Measurements from ENCODE around the gene PACS1. TPM values are rescaled to one million over a fixed set of nuclear protein-coding genes. Genes with fewer than 3 reads are reported as not detected.
A peak's percentile ranks its signal among the peaks of the same experiment; 100 is the strongest.
"Not testable (repeated sequence)": the region's sequence is repeated elsewhere in the genome, so short reads cannot be mapped to it uniquely, and the experiment has no call there.

Gene PACS1
- total RNA-seq, 1 experiment from 2014 or later = 4.2 TPM

DNA sequence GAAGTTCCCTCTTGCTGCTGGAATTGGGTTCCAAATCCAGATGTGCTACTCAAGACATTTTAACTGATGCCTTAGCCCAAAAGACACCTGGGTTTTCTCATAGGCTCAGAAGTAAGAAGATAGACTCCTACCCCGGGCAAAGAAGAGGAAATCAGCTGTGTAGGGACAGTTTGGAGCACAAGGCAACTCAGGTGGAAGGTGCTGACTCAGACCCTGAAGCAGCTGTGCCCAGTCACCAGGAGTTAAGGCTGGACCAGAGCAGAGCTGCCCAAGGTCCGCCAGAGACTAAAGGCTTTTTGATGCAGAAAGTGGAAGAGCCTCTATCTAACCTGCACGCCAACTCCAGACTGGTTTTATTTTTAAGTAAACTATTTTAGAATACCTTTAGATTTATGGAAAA is 177.7 kb downstream of the PACS1 start:
- DNase-seq (ENCODE audit: low read depth) = no peak
- in situ Hi-C loops (cut with HindIII; ENCODE audit: low pct_unique_long_range_greater_than_20kb, low sequenced_read_pairs) = no loop called here

DNA sequence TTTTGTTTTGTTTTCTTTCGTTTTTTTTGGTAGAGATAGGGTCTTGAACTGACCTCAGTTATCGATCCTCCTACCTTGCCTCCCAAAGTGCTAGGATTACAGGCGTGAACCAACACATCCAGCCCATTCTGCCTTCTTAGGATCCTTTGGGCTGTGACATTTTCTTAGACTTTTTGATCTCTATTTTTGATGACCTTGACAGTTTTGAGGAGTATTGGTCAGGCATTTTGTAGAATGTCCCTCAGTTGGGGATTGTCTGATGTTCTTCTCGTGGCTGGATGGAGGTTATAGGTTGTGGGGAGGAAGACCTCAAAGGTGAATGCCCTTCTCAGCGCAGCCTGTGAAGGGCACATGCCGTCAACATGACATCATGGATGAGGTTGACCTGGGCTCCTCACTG is 178.8 kb downstream of the PACS1 start:
- no peak for DNase-seq (ENCODE audit: low read depth)
- in situ Hi-C loops (cut with HindIII; ENCODE audit: low pct_unique_long_range_greater_than_20kb, low sequenced_read_pairs) = no loop called here

DNA sequence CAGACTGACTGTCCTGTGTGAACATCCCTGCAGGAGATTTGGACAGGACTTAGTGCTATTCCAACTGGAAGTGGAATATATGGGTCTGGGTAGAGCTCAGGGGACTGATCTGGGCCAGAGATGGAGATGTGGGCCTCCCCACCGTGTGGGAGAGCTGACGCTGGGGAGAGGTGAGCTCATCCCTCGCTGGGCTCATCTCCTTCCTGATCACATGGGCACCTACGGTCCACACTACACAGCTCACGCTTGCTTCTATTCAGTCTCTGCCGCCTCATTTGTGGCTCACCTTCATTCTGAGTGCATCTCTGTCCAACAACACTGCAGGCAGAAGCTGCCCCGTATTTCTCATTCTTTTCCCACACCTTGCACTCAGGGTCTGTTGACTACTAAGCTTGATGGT is 181.7 kb downstream of the PACS1 start:
- in situ Hi-C loops (cut with HindIII; ENCODE audit: low pct_unique_long_range_greater_than_20kb, low sequenced_read_pairs) = no loop called here

DNA sequence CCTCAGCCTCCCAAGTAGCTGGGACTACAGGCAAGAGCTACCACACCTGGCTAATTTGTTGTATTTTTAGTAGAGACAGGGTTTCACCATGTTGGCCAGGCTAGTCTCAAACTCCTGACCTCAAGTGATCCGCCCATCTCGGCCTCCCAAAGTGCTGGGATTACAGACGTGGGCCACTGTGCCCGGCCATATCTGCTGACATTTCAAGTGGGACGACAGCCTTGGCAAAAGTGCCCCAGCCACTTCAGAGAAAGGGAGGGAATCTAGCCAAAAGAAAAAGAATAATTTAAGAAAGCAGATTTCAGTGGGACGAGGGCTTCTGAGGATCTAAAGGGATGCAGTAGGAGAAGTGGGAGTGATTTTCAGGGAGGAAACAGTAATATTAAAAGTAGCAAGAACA is 183.0 kb downstream of the PACS1 start:
- in situ Hi-C loops (cut with HindIII; ENCODE audit: low pct_unique_long_range_greater_than_20kb, low sequenced_read_pairs); DNase-seq (ENCODE audit: low read depth): not testable (repeated sequence)

More for the DNA sequence above, 181.7 kb downstream of the PACS1 start:
- no peak for DNase-seq (ENCODE audit: low read depth)

DNA sequence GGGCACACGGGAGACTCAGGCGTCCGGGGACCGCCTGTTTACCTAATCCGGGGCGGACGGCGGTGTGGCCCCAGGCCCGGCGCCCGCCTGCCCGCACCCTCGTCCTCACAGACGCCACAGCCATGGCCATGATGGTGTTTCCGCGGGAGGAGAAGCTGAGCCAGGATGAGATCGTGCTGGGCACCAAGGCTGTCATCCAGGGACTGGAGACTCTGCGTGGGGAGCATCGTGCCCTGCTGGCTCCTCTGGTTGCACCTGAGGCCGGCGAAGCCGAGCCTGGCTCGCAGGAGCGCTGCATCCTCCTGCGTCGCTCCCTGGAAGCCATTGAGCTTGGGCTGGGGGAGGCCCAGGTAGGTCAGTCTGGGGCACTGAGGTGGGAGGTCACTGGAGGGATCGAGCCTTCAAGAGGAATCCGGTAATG is 188.4 kb downstream of the PACS1 start:
- no peak for DNase-seq (ENCODE audit: low read depth)
- in situ Hi-C loops (cut with HindIII; ENCODE audit: low pct_unique_long_range_greater_than_20kb, low sequenced_read_pairs) = no loop called here

DNA sequence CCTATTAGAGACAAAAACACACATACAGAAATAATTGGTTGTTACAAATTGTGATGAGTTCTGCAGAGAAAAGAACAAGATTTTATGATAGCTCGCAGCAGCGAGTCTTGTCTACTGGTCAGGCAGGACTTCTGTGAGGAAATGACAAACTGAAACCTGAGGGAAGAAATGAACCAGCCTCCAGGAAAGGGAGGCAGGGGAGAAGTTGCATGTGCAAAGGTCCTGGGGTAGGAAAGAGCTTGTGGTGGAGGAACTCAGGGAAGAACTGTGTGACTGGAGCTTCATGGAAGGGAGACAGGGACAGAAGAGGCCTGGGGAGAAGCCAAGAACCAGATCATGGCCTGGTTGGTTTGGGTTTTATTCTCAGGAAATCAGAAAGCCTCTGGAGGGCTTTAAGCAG is 189.2 kb downstream of the PACS1 start:
- in situ Hi-C loops (cut with HindIII; ENCODE audit: low pct_unique_long_range_greater_than_20kb, low sequenced_read_pairs) = no loop called here
- DNase-seq (ENCODE audit: low read depth) = no peak

DNA sequence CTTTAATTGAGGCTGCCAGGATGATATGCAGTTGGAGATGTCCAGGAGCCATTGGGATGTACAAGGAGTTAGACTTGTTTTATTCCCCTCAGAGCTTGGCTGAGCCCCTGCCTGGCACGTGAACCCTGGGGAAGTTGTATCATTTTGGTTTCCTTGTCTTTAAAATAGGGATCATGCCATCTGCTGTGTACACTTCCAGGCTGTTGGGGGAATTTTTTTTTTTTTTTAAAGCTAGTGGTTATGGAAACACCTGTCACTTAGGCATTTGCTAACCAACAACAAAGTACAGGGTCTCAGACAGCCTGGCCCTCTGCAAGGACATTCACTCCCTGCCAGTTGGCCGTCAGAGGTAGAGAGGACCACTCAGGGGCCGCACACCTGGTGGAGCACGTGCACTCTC is 189.9 kb downstream of the PACS1 start:
- in situ Hi-C loops (cut with HindIII; ENCODE audit: low pct_unique_long_range_greater_than_20kb, low sequenced_read_pairs) = no loop called here
- no peak for DNase-seq (ENCODE audit: low read depth)

DNA sequence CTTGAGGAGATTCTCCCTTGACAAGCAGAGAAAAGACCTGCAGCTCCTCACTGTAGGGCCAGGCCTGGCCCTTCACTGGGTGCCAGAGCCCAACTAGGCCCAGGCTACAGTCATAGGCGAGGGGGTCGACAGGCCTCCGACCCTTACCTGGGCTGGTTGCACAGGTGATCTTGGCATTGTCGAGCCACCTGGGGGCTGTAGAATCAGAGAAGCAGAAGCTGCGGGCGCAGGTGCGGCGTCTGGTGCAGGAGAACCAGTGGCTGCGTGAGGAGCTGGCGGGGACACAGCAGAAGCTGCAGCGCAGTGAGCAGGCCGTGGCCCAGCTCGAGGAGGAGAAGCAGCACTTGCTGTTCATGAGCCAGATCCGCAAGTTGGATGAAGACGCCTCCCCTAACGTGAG is 191.5 kb downstream of the PACS1 start:
- DNase-seq (ENCODE audit: low read depth) = no peak
- in situ Hi-C loops (cut with HindIII; ENCODE audit: low pct_unique_long_range_greater_than_20kb, low sequenced_read_pairs) = no loop called here

DNA sequence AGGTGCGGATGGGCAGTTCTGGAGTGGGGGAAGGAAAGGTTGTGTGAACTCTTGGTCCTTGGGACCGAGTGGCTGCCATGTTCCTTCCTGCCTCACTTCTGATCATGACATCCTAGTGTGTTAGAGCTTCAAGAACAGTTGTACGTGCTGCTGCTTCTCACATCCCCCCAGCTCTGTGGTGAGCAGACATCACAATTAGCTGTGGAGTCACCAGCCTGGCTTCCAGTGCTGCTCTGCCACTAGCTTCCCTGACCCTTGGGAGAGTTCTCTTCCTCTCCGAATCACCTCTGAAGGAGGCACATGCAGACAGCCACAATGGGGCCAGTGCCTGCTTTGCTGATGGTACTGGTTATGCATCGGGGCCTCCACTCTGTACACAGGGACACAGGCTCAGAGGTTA is 192.1 kb downstream of the PACS1 start:
- DNase-seq (ENCODE audit: low read depth) = no peak
- in situ Hi-C loops (cut with HindIII; ENCODE audit: low pct_unique_long_range_greater_than_20kb, low sequenced_read_pairs) = no loop called here

DNA sequence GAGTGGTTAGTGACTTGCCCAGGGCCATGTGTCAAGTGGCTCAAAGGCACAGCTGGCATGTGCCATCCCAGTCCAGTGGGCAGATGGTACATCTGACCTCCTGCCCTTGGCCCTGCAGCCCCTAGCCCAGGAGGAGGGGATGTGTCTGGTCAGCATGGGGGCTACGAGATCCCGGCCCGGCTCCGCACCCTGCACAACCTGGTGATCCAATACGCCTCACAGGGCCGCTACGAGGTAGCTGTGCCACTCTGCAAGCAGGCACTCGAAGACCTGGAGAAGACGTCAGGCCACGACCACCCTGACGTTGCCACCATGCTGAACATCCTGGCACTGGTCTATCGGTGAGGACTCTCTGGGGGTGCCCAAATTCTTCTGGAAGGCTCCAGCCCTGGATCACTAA is 192.6 kb downstream of the PACS1 start:
- DNase-seq (ENCODE audit: low read depth) = no peak
- in situ Hi-C loops (cut with HindIII; ENCODE audit: low pct_unique_long_range_greater_than_20kb, low sequenced_read_pairs) = no loop called here

DNA sequence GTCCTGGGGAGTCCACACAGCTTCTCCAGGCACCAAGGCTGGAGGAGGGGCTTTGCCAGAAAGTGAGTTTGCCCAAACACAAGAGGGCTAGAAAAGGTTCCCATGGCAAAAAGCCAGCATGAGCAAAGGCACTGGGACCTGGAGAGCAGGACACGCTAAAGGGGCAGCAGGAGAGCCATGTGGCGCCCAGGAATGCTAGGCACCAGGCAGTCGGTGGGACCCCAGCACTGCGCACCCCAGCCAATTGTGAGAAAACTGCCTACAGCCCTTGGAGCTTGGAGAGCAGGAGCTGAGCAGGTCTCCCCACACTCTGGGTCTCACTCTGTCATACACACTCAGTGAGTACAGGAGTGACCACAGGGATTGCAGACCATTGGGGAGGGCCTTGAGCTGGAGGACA is 193.2 kb downstream of the PACS1 start:
- no peak for DNase-seq (ENCODE audit: low read depth)
- in situ Hi-C loops (cut with HindIII; ENCODE audit: low pct_unique_long_range_greater_than_20kb, low sequenced_read_pairs) = no loop called here

DNA sequence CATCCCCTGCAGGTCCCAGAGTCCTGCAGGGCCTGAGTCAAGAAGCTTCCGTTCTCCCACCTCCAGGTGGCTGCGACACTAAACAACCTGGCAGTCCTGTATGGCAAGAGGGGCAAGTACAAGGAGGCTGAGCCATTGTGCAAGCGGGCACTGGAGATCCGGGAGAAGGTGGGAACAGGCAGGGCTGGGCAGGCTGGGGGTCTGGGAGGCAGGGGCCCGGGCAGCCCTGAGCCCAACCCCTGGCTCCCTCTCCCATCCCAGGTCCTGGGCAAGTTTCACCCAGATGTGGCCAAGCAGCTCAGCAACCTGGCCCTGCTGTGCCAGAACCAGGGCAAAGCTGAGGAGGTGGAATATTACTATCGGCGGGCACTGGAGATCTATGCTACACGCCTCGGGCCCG is 193.7 kb downstream of the PACS1 start:
- in situ Hi-C loops (cut with HindIII; ENCODE audit: low pct_unique_long_range_greater_than_20kb, low sequenced_read_pairs) = no loop called here
- DNase-seq (ENCODE audit: low read depth) = no peak

DNA sequence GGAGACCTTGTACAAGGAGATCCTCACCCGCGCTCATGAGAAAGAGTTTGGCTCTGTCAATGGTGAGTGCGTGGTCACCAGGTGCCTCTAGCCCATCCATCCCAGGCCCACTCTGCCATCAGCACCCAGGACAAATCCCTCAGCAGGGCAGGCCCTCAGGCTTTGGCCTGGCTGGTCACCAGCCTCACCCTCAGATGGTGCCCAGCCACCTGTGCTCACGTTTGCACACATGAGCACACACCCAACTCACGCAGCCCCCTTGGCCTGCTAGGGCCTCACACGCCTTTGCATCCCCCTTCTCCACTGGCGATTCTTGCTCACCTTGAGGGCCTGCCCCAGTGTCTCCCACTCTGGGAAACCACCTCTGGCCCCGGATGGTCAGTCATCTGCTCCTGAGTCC is 194.3 kb downstream of the PACS1 start:
- no peak for DNase-seq (ENCODE audit: low read depth)
- in situ Hi-C loops (cut with HindIII; ENCODE audit: low pct_unique_long_range_greater_than_20kb, low sequenced_read_pairs) = no loop called here

DNA sequence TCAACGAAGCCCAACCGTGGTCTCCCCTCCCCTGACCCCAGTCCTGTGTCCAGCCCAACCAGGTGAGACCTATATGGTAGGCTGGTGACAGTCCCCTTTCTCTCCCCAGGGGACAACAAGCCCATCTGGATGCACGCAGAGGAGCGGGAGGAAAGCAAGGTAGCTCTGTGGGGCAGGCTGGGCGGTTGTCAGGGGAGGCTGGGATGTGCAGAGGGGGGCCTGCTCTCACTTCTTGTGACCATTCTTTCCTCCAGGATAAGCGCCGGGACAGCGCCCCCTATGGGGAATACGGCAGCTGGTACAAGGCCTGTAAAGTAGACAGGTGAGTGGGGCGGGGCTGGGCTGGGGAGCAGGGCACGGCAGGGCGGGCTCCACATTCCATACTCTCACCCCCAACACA is 194.8 kb downstream of the PACS1 start:
- no peak for DNase-seq (ENCODE audit: low read depth)
- in situ Hi-C loops (cut with HindIII; ENCODE audit: low pct_unique_long_range_greater_than_20kb, low sequenced_read_pairs) = no loop called here

DNA sequence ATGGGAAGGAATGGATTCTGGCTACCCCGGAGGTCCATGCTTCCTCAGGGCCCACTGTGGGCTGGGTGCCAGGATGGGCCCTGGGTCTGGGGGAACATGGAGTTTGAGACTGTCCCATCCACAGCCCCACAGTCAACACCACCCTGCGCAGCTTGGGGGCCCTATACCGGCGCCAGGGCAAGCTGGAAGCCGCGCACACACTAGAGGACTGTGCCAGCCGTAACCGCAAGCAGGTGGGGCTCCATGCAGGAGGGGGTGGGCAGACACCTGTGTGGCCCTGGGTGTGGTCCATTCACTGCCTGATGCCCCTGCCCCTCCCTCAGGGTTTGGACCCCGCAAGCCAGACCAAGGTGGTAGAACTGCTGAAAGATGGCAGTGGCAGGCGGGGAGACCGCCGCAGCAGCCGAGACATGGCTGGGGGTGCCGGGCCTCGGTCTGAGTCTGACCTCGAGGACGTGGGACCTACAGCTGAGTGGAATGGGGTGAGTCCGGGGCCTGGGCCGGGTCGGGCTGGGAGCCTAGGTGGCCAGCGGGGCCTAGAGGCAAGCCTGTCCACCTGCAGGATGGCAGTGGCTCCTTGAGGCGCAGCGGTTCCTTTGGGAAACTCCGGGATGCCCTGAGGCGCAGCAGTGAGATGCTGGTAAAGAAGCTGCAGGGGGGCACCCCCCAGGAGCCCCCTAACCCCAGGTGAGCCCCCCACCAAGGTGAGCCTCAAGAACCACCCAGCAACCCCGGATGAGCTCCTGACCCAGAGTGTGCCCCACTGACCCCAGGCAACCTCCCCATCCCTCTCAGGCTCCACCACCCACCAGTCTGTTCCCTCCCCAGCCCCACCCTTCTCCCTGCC is 195.7 kb downstream of the PACS1 start:
- in situ Hi-C loops (cut with HindIII; ENCODE audit: low pct_unique_long_range_greater_than_20kb, low sequenced_read_pairs) = no loop called here
- DNase-seq (ENCODE audit: low read depth) = no peak

DNA sequence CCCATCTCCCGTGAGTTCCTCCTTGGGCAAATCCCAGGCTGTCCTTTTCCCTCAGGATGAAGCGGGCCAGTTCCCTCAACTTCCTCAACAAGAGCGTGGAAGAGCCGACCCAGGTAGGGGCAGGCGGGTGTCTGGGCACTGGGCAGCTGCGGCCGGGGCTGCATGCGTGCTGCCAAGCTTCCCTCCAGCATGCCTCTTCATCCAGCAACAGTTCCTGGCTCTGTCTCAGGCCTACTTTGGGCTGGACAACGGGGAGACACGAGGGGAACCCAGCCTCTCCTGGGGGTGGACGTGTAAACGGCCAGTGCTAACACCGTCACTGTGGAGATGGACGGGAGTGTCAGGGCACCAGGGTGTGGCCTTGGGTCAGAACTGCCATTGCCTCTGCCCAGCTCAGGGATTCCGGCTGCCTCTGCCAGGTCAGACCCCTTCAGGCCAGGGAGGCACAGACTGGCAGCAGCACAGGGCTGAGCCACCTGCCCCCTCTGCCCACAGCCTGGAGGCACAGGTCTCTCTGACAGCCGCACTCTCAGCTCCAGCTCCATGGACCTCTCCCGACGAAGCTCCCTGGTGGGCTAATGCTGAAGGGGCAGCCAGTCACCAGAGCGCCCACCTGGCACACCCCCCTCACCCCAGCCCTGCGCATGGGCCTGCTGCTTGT is 196.4 kb downstream of the PACS1 start:
- DNase-seq (ENCODE audit: low read depth) = no peak
- in situ Hi-C loops (cut with HindIII; ENCODE audit: low pct_unique_long_range_greater_than_20kb, low sequenced_read_pairs) = no loop called here

DNA sequence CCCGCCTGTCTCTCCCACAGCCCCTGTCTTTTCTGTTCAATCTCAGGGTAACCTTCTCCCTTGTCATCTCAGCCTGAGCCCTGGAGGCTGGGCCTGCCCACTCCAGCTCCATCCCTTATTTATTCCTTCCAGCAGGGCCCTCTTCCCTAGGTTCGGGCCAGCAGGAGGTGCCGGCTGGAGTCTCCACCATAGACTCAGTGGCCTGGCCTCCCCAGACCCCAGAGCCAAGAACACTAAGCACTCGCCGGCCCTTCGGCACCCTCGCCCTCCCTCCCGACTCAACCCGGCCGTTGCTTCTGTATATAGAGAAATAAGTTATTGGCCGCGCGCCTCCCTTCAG is 196.9 kb downstream of the PACS1 start:
- no peak for DNase-seq (ENCODE audit: low read depth)
- in situ Hi-C loops (cut with HindIII; ENCODE audit: low pct_unique_long_range_greater_than_20kb, low sequenced_read_pairs) = no loop called here

DNA sequence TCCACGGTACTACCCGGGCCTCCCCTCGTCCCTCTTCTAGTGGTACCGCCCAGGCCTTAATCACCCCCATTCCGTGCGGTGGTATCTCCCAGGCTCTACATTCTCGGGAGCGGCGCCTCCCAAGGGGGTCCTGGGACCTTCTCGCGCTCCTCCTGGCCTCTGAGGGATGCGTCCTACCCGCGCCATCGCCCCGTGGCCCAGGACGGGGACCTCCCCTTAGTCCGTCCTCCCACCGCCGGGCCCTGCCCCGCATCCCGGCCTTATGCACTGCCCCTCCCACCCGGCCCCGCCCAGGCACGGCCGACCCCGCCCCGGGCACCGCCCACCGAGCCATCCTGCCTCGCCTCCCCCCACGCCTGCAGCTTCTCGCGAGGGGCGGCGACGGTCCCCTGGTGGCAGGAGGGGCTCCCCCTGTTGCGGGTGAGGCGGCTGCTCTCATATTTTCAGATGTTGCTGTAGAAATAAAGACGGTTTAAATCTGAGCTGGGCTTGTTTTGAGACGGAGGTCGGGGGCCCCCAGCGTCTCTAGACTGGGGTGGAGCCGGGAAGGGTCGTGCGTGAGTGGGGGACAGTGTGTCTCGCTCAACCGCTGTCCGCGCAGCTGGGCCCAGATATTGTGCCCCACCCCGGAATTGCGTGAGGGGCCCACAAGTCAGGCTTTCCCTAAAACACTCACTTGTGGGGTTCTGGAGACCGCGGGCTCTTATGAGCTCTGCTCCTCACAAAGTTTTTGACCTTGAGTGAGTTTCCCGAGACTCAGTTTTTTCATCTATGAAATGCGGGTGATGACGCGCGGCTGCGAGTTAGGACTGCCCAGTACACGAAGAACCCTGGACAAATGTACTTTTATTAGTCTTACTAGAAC is 197.5 kb downstream of the PACS1 start:
- DNase-seq (ENCODE audit: low read depth) = peak; percentile 67
- in situ Hi-C loops (cut with HindIII; ENCODE audit: low pct_unique_long_range_greater_than_20kb, low sequenced_read_pairs) = no loop called here

Data from Caki2 (cell line).